Adrenal gland (tissue), 12 donors: Measurements from ENCODE around the gene LRRC15. TPM values are rescaled to one million over a fixed set of nuclear protein-coding genes. Genes with fewer than 3 reads are reported as not detected.
A peak's percentile ranks its signal among the peaks of the same experiment; 100 is the strongest.

Source experiments
- DNase-seq, 7 donors: peaks; one replicate each; pipeline ENCODE4 v3.0.0-alpha.2; 2019 to 2020
- H3K27ac ChIP-seq, 5 donors: fragments of 200-600 bp; sonication (generic) in 4 of 5; 1 replicate in 3 of 5; 2 replicates in 2 of 5; pipeline versions ENCODE4 v1.5.1 to v1.8.0; 2016 to 2020; ENCODE audit warnings: mild to moderate bottlenecking in 1 of 5
- H3K27me3 ChIP-seq: fragments of 200-600 bp; 2 replicates; pipeline ENCODE4 v1.8.0; 2021
- H3K36me3 ChIP-seq, 2 donors: fragments of 200-600 bp; replicated peaks in 1 of 2; 1 replicate in 1 of 2; 2 replicates in 1 of 2; pipeline versions ENCODE4 v1.5.1 to v1.8.0; 2018 to 2022
- H3K4me1 ChIP-seq, 2 donors: fragments of 200-600 bp; replicated peaks in 1 of 2; 1 replicate in 1 of 2; 2 replicates in 1 of 2; pipeline versions ENCODE4 v1.5.1 to v1.8.0; 2018 to 2021
- H3K4me3 ChIP-seq, 4 donors: fragments of 200-600 bp; sonication (generic) in 3 of 4; one replicate each; pipeline ENCODE4 v1.5.1; 2016 to 2018
- H3K9me3 ChIP-seq, 3 donors: fragments of 200-600 bp; sonication (generic) in 1 of 3; replicated peaks in 1 of 3; 1 replicate in 2 of 3; 2 replicates in 1 of 3; pipeline versions ENCODE4 v1.5.1 to v1.8.0; 2016 to 2021
- CTCF ChIP-seq, 6 experiments: fragments of 450-650 bp in 4 of 6; fragments of 200-600 bp in 2 of 6; sonication (generic) in 1 of 6; IDR thresholded peaks; 1 replicate in 5 of 6; 2 replicates in 1 of 6; pipeline versions ENCODE4 v1.5.1 to v1.8.0; 2016 to 2021; ENCODE audit warnings: antibody characterized with exemption in 6 of 6, mild to moderate bottlenecking in 2 of 6, moderate library complexity in 1 of 6
- POLR2A ChIP-seq, 2 donors: fragments of 450-650 bp; IDR thresholded peaks; one replicate each; pipeline ENCODE4 v1.6.1; 2017; ENCODE audit warnings: antibody characterized with exemption in 2 of 2, mild to moderate bottlenecking in 2 of 2, moderate library complexity in 1 of 2
- WGBS, 4 donors: extraction: QIAGEN DNeasy Blood & Tissue Kit in 2 of 4; methylation state at CpG; one replicate each; pipeline versions ENCODE4 v1.1.5 to v1.1.7; 2013 to 2017; 5-methylcytosine and 5-hydroxymethylcytosine counted together
- intact Hi-C, 2 donors: fragments of 100-400 bp; cut with DNase I; formaldehyde crosslinking; loops; one replicate each; pipeline versions ENCODE4 v1.14.1 to v1.15.0; 2022 to 2023
- polyA plus RNA-seq, 3 donors: library from polyadenylated mRNA; stranded (reverse); fragments of 200-250 nt in 2 of 3; fragments of 350-450 nt in 1 of 3; fragmentation: Illumina TruSeq in 1 of 3; extraction: RNeasy Lipid Tissue Mini Kit (QIAGEN cat#74804) in 1 of 3; gene quantifications; one replicate each; pipeline ENCODE4 v1.2.3, GENCODE V29; 2013 to 2014
- total RNA-seq, 9 donors: library from RNA; depleted of rRNA in 4 of 9; stranded (reverse); fragments of >200 nt in 4 of 9; fragments of 120-200 nt in 1 of 9; fragmentation: NEBNext Ultra II Directional in 1 of 9; extraction: Animal tissue kit (Norgen Biotek cat#: 25700) in 1 of 9; gene quantifications; one replicate each; pipeline versions ENCODE4 v1.1.0 to v1.2.4, GENCODE V29; 2013 to 2023
- donor health status: healthy with polysubstance abuse.
- donor health status: Bipolar disorder and iron deficiency.
- donor health status: DM: yes; HTN: yes; CAD: no.
- donor health status: DM: no; HTN: no; CAD: no.
- donor health status: DM: no; HTN: no; CAD: no.
- donor health status: DM: yes; HTN: yes; CAD: no.

LRRC15 gene
- total and polyA plus RNA-seq, 12 donors = 0.05 to 0.31 (median 0.12) TPM; not detected in 2

GRCh38 chr3:194330579-194330978, 39.0 kb downstream of the LRRC15 start:
- Histone ChIP-seq H3K4me3 (no peak overlapping the region), H3K27me3 (peaks cover 6% of the 10 kb centered on the region), H3K4me1 (peaks cover 0 to 7% of the 10 kb centered on the region in 2 donors), H3K27ac (no peak overlapping the region), H3K36me3 (no peaks in the 10 kb centered on the region), H3K9me3 (no peaks in the 10 kb centered on the region)
- WGBS, 4 donors = 56 to 71% (median 63%) methylated on average over 4 of the region's 4 CpGs
- intact Hi-C loops = loop anchor here (5.0 to 10.0 kb wide), 2 partner anchors 67 to 264 kb away; partner anchors contain the start of gene GP5 (in 1 of the 2)
- TF ChIP-seq POLR2A (IDR thresholded peaks at IDR 0.05) (no peak), CTCF (IDR thresholded peaks at IDR 0.05) (no peak)
- peak in 6 of 7 donors; percentile 60 to 74 (median 69) for DNase-seq

- peaks cover 6% of the 10 kb centered on the region for H3K27me3 ChIP-seq
- WGBS, 4 donors = 82 to 92% (median 89%) methylated on average over 10 of the region's 10 CpGs
- H3K36me3 ChIP-seq = no peaks in the 10 kb centered on the region
- TF ChIP-seq CTCF (IDR thresholded peaks at IDR 0.05) (no peak), POLR2A (IDR thresholded peaks at IDR 0.05) (no peak)
- DNase-seq = no peak
- H3K4me1 ChIP-seq = peaks cover 0 to 7% of the 10 kb centered on the region in 2 donors
- intact Hi-C loops = loop anchor here (5.0 to 10.0 kb wide), 2 partner anchors 67 to 265 kb away; partner anchors contain the start of gene GP5 (in 1 of the 2)
- no peak overlapping the region for H3K4me3 ChIP-seq
- no peaks in the 10 kb centered on the region for H3K9me3 ChIP-seq
- H3K27ac ChIP-seq = no peak overlapping the region
These were observed 39.4 kb downstream of the LRRC15 start for GRCh38 chr3:194330160-194330559.

GRCh38 chr3:194329583-194329965, 40.0 kb downstream of the LRRC15 start:
- no peak for TF ChIP-seq POLR2A (IDR thresholded peaks at IDR 0.05)
- no peak for TF ChIP-seq CTCF (IDR thresholded peaks at IDR 0.05)
- intact Hi-C loops = loop anchor here in 1 of 2 donors (10.0 kb wide), 1 partner anchor 335 kb away; no protein-coding TSS in a partner anchor
- Histone ChIP-seq H3K4me3 (no peak overlapping the region), H3K4me1 (peaks cover 0 to 7% of the 10 kb centered on the region in 2 donors), H3K27me3 (peaks cover 6% of the 10 kb centered on the region), H3K36me3 (no peaks in the 10 kb centered on the region), H3K9me3 (no peaks in the 10 kb centered on the region), H3K27ac (no peak overlapping the region)
- 86 to 90% (median 88%) methylated on average over 4 to 7 of the region's 7 CpGs for WGBS, 4 donors
- DNase-seq = no peak

- 87 to 91% (median 88%) methylated on average over 14 of the region's 14 CpGs for WGBS, 4 donors
- H3K4me3 ChIP-seq = no peak overlapping the region
- H3K4me1 ChIP-seq = peaks cover 3 to 10% of the 10 kb centered on the region in 2 donors
- no peaks in the 10 kb centered on the region for H3K9me3 ChIP-seq
- no peak overlapping the region for H3K27ac ChIP-seq
- H3K36me3 ChIP-seq = no peaks in the 10 kb centered on the region
- H3K27me3 ChIP-seq = peaks cover 6% of the 10 kb centered on the region
- intact Hi-C loops = loop anchor here in 1 of 2 donors (10.0 kb wide), 1 partner anchor 334 kb away; no protein-coding TSS in a partner anchor
- DNase-seq = no peak
- no peak for TF ChIP-seq CTCF (IDR thresholded peaks at IDR 0.05)
- no peak for TF ChIP-seq POLR2A (IDR thresholded peaks at IDR 0.05)
These were observed 40.5 kb downstream of the LRRC15 start for GRCh38 chr3:194328942-194329582.
